ENCODE measurements around the gene FANCC. TPM values are rescaled to one million over a fixed set of nuclear protein-coding genes. Genes with fewer than 3 reads are reported as not detected.

FANCC gene
- total and polyA plus RNA-seq, 2 experiments from 2014 or later: 11.9 to 14.0 TPM

- no peak for TF ChIP-seq CTCF (IDR thresholded peaks at IDR 0.05; ENCODE audit: low read depth, low read length)
- no peaks in the 10 kb centered on the region for H3K27me3 ChIP-seq
- DNase-seq (ENCODE audit: low read depth in 1 of 2, low spot score in 1 of 2): no peak
- peaks cover 12% of the 10 kb centered on the region for H3K4me1 ChIP-seq (ENCODE audit: low read depth)
- H3K9me3 ChIP-seq (ENCODE audit: low read depth): no peaks in the 10 kb centered on the region
- H3K27ac ChIP-seq: peak overlapping the region; percentile 89
- H3K4me3 ChIP-seq: no peak overlapping the region
- H3K36me3 ChIP-seq: no peaks in the 10 kb centered on the region
These were observed 218.0 kb downstream of the FANCC start for GRCh38 chr9:95099321-95100070.

GRCh38 chr9:95098391-95098921 lies 219.1 kb downstream of the FANCC start:
- peak in 1 of 2 donors; percentile 70 for DNase-seq (ENCODE audit: low read depth in 1 of 2, low spot score in 1 of 2)
- Histone ChIP-seq H3K27me3 (no peaks in the 10 kb centered on the region), H3K9me3 (ENCODE audit: low read depth) (no peaks in the 10 kb centered on the region), H3K4me1 (ENCODE audit: low read depth) (peaks cover 12% of the 10 kb centered on the region), H3K27ac (peak overlapping the region; percentile 89), H3K4me3 (no peak overlapping the region), H3K36me3 (no peaks in the 10 kb centered on the region)
- TF ChIP-seq CTCF (IDR thresholded peaks at IDR 0.05; ENCODE audit: low read depth, low read length): no peak

GRCh38 chr9:95097279-95097678 lies 220.2 kb downstream of the FANCC start:
- peaks cover 13% of the 10 kb centered on the region for H3K4me1 ChIP-seq (ENCODE audit: low read depth)
- H3K27ac ChIP-seq: no peak overlapping the region
- no peak for TF ChIP-seq CTCF (IDR thresholded peaks at IDR 0.05; ENCODE audit: low read depth, low read length)

GRCh38 chr9:95096807-95097206 lies 220.7 kb downstream of the FANCC start:
- Histone ChIP-seq H3K4me1 (ENCODE audit: low read depth) (peaks cover 18% of the 10 kb centered on the region), H3K9me3 (ENCODE audit: low read depth) (no peaks in the 10 kb centered on the region), H3K4me3 (no peak overlapping the region), H3K27me3 (no peaks in the 10 kb centered on the region), H3K36me3 (no peaks in the 10 kb centered on the region), H3K27ac (no peak overlapping the region)
- no peak for DNase-seq (ENCODE audit: low read depth in 1 of 2, low spot score in 1 of 2)
- no peak for TF ChIP-seq CTCF (IDR thresholded peaks at IDR 0.05; ENCODE audit: low read depth, low read length)

More at GRCh38 chr9:95097279-95097678, 220.2 kb downstream of the FANCC start:
- no peaks in the 10 kb centered on the region for H3K9me3 ChIP-seq (ENCODE audit: low read depth)
- DNase-seq (ENCODE audit: low read depth in 1 of 2, low spot score in 1 of 2): no peak
- no peak overlapping the region for H3K4me3 ChIP-seq
- no peaks in the 10 kb centered on the region for H3K36me3 ChIP-seq
- no peaks in the 10 kb centered on the region for H3K27me3 ChIP-seq

- H3K27me3 ChIP-seq: no peaks in the 10 kb centered on the region
- no peak overlapping the region for H3K4me3 ChIP-seq
- TF ChIP-seq CTCF (IDR thresholded peaks at IDR 0.05; ENCODE audit: low read depth, low read length): no peak
- H3K27ac ChIP-seq: no peak overlapping the region
- H3K36me3 ChIP-seq: no peaks in the 10 kb centered on the region
- H3K4me1 ChIP-seq (ENCODE audit: low read depth): peaks cover 22% of the 10 kb centered on the region
- no peak for DNase-seq (ENCODE audit: low read depth in 1 of 2, low spot score in 1 of 2)
- no peaks in the 10 kb centered on the region for H3K9me3 ChIP-seq (ENCODE audit: low read depth)
These were observed 221.1 kb downstream of the FANCC start for GRCh38 chr9:95096381-95096780.
